Breast epithelium (tissue), 3 donors: ENCODE results near the gene CD200R1L.

Source experiments
- POLR2A ChIP-seq: fragments of 450-650 bp; IDR thresholded peaks from one replicate; pipeline ENCODE4 v1.6.1; 2016; ENCODE audit warnings: antibody characterized with exemption, mild to moderate bottlenecking, moderate library complexity
- TF ChIP-seq, protein P1 (sequence below), 3 donors: fragments of 450-650 bp; IDR thresholded peaks; one replicate each; pipeline ENCODE4 v1.5.1; 2016 to 2017; ENCODE audit warnings: antibody characterized with exemption in 3 of 3, mild to moderate bottlenecking in 3 of 3, moderate library complexity in 3 of 3

DNA sequence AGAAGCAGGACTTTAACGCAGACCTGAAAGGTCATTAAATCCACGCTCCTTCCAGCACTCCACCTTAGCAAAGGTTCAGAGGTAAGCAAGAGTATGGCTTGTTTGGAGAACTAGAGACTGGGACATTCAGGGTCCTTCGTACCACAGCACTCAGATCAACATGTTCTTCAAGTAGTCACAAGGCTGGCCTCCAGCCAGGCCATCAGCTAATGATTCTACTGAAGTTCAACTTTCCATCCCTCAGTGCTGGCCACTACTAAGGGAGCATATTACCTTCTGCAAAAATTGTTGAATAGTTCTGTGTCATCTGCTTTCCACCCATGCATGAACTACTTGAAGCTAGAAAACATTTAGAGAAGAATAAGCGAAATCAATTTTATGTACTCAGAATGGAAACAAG, 17.6 kb downstream of the CD200R1L start:
- TF ChIP-seq, protein P1, sequence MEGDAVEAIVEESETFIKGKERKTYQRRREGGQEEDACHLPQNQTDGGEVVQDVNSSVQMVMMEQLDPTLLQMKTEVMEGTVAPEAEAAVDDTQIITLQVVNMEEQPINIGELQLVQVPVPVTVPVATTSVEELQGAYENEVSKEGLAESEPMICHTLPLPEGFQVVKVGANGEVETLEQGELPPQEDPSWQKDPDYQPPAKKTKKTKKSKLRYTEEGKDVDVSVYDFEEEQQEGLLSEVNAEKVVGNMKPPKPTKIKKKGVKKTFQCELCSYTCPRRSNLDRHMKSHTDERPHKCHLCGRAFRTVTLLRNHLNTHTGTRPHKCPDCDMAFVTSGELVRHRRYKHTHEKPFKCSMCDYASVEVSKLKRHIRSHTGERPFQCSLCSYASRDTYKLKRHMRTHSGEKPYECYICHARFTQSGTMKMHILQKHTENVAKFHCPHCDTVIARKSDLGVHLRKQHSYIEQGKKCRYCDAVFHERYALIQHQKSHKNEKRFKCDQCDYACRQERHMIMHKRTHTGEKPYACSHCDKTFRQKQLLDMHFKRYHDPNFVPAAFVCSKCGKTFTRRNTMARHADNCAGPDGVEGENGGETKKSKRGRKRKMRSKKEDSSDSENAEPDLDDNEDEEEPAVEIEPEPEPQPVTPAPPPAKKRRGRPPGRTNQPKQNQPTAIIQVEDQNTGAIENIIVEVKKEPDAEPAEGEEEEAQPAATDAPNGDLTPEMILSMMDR (IDR thresholded peaks at IDR 0.05) = no peak
- TF ChIP-seq POLR2A = no peak
